ENCODE results near the gene CADM4. TPM values are rescaled to one million over a fixed set of nuclear protein-coding genes. Genes with fewer than 3 reads are reported as not detected.

CADM4 gene
- total and polyA plus RNA-seq, 9 of the 15 experiments (the other 6 are each of a cell fraction or from before 2014, with no cell fraction given) = 0.03 to 4.6 (median 1.3) TPM

GRCh38 chr19:43619262-43620060 is 20.2 kb downstream of the CADM4 start, which contains the start of gene ZNF428 (continued):
- 0 out of 2 replicates have a peak, but pooled peaks have one; percentile 22 for TF ChIP-seq RREB1 (CRISPR knock-in tag; IDR thresholded peaks at IDR 0.05)
- TF ChIP-seq HINFP (tag; conservative IDR thresholded peaks at IDR 0.05; ENCODE audit: low read depth) = peak; percentile 65; the same call in 1 of the 2 replicates
- no peak for TF ChIP-seq ZNF584 (CRISPR knock-in tag; IDR thresholded peaks at IDR 0.05; ENCODE audit: low read depth)
- TF ChIP-seq ZNF764 (CRISPR knock-in tag; IDR thresholded peaks at IDR 0.05; ENCODE audit: low read depth) = peak; percentile 3; the same call in 1 of the 2 replicates
- TF ChIP-seq, protein P1, sequence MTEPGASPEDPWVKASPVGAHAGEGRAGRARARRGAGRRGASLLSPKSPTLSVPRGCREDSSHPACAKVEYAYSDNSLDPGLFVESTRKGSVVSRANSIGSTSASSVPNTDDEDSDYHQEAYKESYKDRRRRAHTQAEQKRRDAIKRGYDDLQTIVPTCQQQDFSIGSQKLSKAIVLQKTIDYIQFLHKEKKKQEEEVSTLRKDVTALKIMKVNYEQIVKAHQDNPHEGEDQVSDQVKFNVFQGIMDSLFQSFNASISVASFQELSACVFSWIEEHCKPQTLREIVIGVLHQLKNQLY (CRISPR knock-in tag; conservative IDR thresholded peaks at IDR 0.05) = no peak
- TF ChIP-seq PBX2 (CRISPR knock-in tag; IDR thresholded peaks at IDR 0.05; ENCODE audit: low read depth) = no peak
- no peak for TF ChIP-seq PBX2 (tag; conservative IDR thresholded peaks at IDR 0.05; ENCODE audit: low read depth)
- TF ChIP-seq ZNF133 (CRISPR knock-in tag; IDR thresholded peaks at IDR 0.05) = 0 out of 2 replicates have a peak, but pooled peaks have one; percentile 14
- no peak for TF ChIP-seq ZNF696 (CRISPR knock-in tag; conservative IDR thresholded peaks at IDR 0.05)
- TF ChIP-seq, protein P2, sequence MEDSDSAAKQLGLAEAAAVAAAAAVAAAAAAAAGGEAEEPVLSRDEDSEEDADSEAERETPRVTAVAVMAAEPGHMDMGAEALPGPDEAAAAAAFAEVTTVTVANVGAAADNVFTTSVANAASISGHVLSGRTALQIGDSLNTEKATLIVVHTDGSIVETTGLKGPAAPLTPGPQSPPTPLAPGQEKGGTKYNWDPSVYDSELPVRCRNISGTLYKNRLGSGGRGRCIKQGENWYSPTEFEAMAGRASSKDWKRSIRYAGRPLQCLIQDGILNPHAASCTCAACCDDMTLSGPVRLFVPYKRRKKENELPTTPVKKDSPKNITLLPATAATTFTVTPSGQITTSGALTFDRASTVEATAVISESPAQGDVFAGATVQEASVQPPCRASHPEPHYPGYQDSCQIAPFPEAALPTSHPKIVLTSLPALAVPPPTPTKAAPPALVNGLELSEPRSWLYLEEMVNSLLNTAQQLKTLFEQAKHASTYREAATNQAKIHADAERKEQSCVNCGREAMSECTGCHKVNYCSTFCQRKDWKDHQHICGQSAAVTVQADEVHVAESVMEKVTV (CRISPR knock-in tag; IDR thresholded peaks at IDR 0.05) = no peak
- peak; percentile 72; the same call in 1 of the 2 replicates for TF ChIP-seq EP400 (IDR thresholded peaks at IDR 0.05)
- no peak for TF ChIP-seq COPS2 (conservative IDR thresholded peaks at IDR 0.05)
- TF ChIP-seq HNRNPK (IDR thresholded peaks at IDR 0.05; ENCODE audit: low read depth, low read length, poor library complexity, severe bottlenecking) = no peak
